Spleen (tissue), 11 donors: ENCODE measurements around the gene METTL9. TPM values are rescaled to one million over a fixed set of nuclear protein-coding genes. Genes with fewer than 3 reads are reported as not detected.

Experiments used
- DNase-seq: peaks from one replicate; pipeline ENCODE4 v3.0.0-alpha.2; 2020
- H3K27ac ChIP-seq, 8 donors: fragments of 200-600 bp; sonication (generic) in 7 of 8; 1 replicate in 4 of 8; 2 replicates in 4 of 8; pipeline versions ENCODE4 v1.5.0 to v1.8.0; 2016 to 2021; ENCODE audit warnings: inconsistent platforms in 4 of 8, mild to moderate bottlenecking in 4 of 8, moderate library complexity in 1 of 8
- H3K27me3 ChIP-seq, 7 donors: fragments of 200-600 bp; sonication (generic) in 6 of 7; replicated peaks in 1 of 7; 1 replicate in 4 of 7; 2 replicates in 3 of 7; pipeline versions ENCODE4 v1.5.0 to v1.8.0; 2016 to 2021; ENCODE audit warnings: inconsistent platforms in 3 of 7, mild to moderate bottlenecking in 1 of 7
- H3K36me3 ChIP-seq, 6 donors: fragments of 200-600 bp; sonication (generic) in 5 of 6; 1 replicate in 4 of 6; 2 replicates in 2 of 6; pipeline versions ENCODE4 v1.5.0 to v1.8.0; 2016 to 2021; ENCODE audit warnings: inconsistent platforms in 2 of 6
- H3K4me1 ChIP-seq, 6 donors: fragments of 200-600 bp; sonication (generic) in 5 of 6; 1 replicate in 3 of 6; 2 replicates in 3 of 6; pipeline versions ENCODE4 v1.5.0 to v1.8.0; 2016 to 2021; ENCODE audit warnings: inconsistent platforms in 3 of 6
- H3K4me3 ChIP-seq, 8 donors: fragments of 200-600 bp; sonication (generic) in 7 of 8; 1 replicate in 4 of 8; 2 replicates in 4 of 8; pipeline versions ENCODE4 v1.5.0 to v1.8.0; 2016 to 2021; ENCODE audit warnings: inconsistent platforms in 4 of 8, mild to moderate bottlenecking in 4 of 8, moderate library complexity in 2 of 8
- H3K9me3 ChIP-seq, 8 donors: fragments of 200-600 bp; sonication (generic) in 7 of 8; 1 replicate in 4 of 8; 2 replicates in 4 of 8; pipeline versions ENCODE4 v1.5.0 to v1.8.0; 2016 to 2021; ENCODE audit warnings: inconsistent platforms in 4 of 8
- CTCF ChIP-seq, 11 experiments: fragments of 200-600 bp in 7 of 11; fragments of 450-650 bp in 4 of 11; sonication (generic) in 4 of 11; IDR thresholded peaks in 8 of 11; conservative IDR thresholded peaks in 3 of 11; 1 replicate in 7 of 11; 2 replicates in 4 of 11; pipeline versions ENCODE4 v1.4.0 to v1.8.0; 2016 to 2021; ENCODE audit warnings: antibody characterized with exemption in 11 of 11, inconsistent platforms in 4 of 11, mild to moderate bottlenecking in 1 of 11
- POLR2A ChIP-seq, 3 donors: fragments of 450-650 bp; IDR thresholded peaks; one replicate each; pipeline ENCODE4 v1.5.1; 2017; ENCODE audit warnings: antibody characterized with exemption in 3 of 3, mild to moderate bottlenecking in 1 of 3
- POLR2AphosphoS5 ChIP-seq, 3 donors: sonication (generic); formaldehyde crosslinking; IDR thresholded peaks; one replicate each; pipeline ENCODE4 v1.5.1; 2017; ENCODE audit warnings: antibody characterized with exemption in 3 of 3
- WGBS, 5 donors: extraction: QIAGEN DNeasy Blood & Tissue Kit in 3 of 5; methylation state at CpG; one replicate each; pipeline versions ENCODE4 v1.1.5 to v1.1.7; 2013 to 2018; 5-methylcytosine and 5-hydroxymethylcytosine counted together
- intact Hi-C: fragments of 100-400 bp; cut with DNase I; formaldehyde crosslinking; loops from one replicate; pipeline ENCODE4 v1.15.0; 2023; ENCODE audit warnings: low total_unique reads
- polyA plus RNA-seq, 3 donors: library from polyadenylated mRNA; stranded (reverse); fragments of 200-250 nt; gene quantifications; one replicate each; pipeline ENCODE4 v1.2.1, GENCODE V29; 2013
- total RNA-seq, 7 donors: library from RNA; depleted of rRNA in 3 of 7; stranded (reverse); fragments of >200 nt in 3 of 7; fragmentation: NEBNext Ultra II Directional in 4 of 7; extraction: Animal tissue kit (Norgen Biotek cat#: 25700) in 4 of 7; gene quantifications; one replicate each; pipeline versions ENCODE4 v1.1.0 to v1.2.1, GENCODE V29; 2016 to 2021
- donor health status: healthy with polysubstance abuse.
- donor health status: DM: no; HTN: no; CAD: no; lungs with moderate emphysema.
- donor health status: DM: no; HTN: no; CAD: no.
- donor health status: Bipolar disorder and iron deficiency.
- donor health status: healthy.
- donor health status: DM: no; HTN: no; CAD: no.
- donor health status: DM: yes; HTN: yes; CAD: no.

Gene METTL9
- total and polyA plus RNA-seq, 10 donors: 28.5 to 247 (median 97.1) TPM

GRCh38 chr16:21663889-21664647, 64.7 kb downstream of the METTL9 start, which contains the start of gene OTOA:
Gene OTOA (plus strand): TSS chr16:21663968. CDS start chr16:21678515, 14,547 bp downstream.
- Histone ChIP-seq H3K27me3 (peaks cover 0 to 34% (median 6%) of the 10 kb centered on the region in 7 donors), H3K9me3 (no peaks in the 10 kb centered on the region), H3K27ac (no peak within 1 kb of the TSS), H3K4me1 (peaks cover 9 to 51% (median 29%) of the 10 kb centered on the region in 6 donors), H3K4me3 (peak within 1 kb of the TSS in 6 of 8 donors; percentile 24 to 68 (median 34)), H3K36me3 (no peaks in the 10 kb centered on the region)
- no peak for TF ChIP-seq POLR2A (IDR thresholded peaks at IDR 0.05)
- TF ChIP-seq CTCF (IDR thresholded peaks at IDR 0.05 in 8 of 11, conservative IDR thresholded peaks at IDR 0.05 in 3 of 11): no peak
- peak in 1 of 3 donors; percentile 48 for TF ChIP-seq POLR2AphosphoS5 (IDR thresholded peaks at IDR 0.05)
- peak; percentile 87 for DNase-seq
- intact Hi-C loops: no loop called here
- WGBS, 5 donors: 9 to 12% (median 10%) methylated on average over 31 to 45 of the region's 45 CpGs

GRCh38 chr16:21664801-21665492, 65.6 kb downstream of the METTL9 start:
- H3K4me1 ChIP-seq: peaks cover 9 to 42% (median 24%) of the 10 kb centered on the region in 6 donors
- H3K9me3 ChIP-seq: no peaks in the 10 kb centered on the region
- H3K27ac ChIP-seq: no peak overlapping the region
- peaks cover 0 to 34% (median 6%) of the 10 kb centered on the region in 7 donors for H3K27me3 ChIP-seq
- 89 to 96% (median 92%) methylated on average over 10 of the region's 10 CpGs for WGBS, 5 donors
- DNase-seq: no peak
- TF ChIP-seq POLR2AphosphoS5 (IDR thresholded peaks at IDR 0.05) (no peak), POLR2A (IDR thresholded peaks at IDR 0.05) (no peak), CTCF (IDR thresholded peaks at IDR 0.05 in 8 of 11, conservative IDR thresholded peaks at IDR 0.05 in 3 of 11) (no peak)
- intact Hi-C loops: no loop called here
- no peak overlapping the region for H3K4me3 ChIP-seq
- no peaks in the 10 kb centered on the region for H3K36me3 ChIP-seq

- no peak for DNase-seq
- Histone ChIP-seq H3K9me3 (no peaks in the 10 kb centered on the region), H3K4me1 (peaks cover 5 to 24% (median 14%) of the 10 kb centered on the region in 6 donors), H3K36me3 (no peaks in the 10 kb centered on the region), H3K4me3 (no peak overlapping the region), H3K27ac (no peak overlapping the region), H3K27me3 (peaks cover 0 to 34% (median 6%) of the 10 kb centered on the region in 7 donors)
- intact Hi-C loops: no loop called here
- 68 to 88% (median 68%) methylated on average over 3 of the region's 3 CpGs for WGBS, 5 donors
- no peak for TF ChIP-seq CTCF (IDR thresholded peaks at IDR 0.05 in 8 of 11, conservative IDR thresholded peaks at IDR 0.05 in 3 of 11)
- no peak for TF ChIP-seq POLR2AphosphoS5 (IDR thresholded peaks at IDR 0.05)
Observed at GRCh38 chr16:21666772-21667171, 67.4 kb downstream of the METTL9 start.

- DNase-seq: no peak
- 79 to 87% (median 85%) methylated on average over 3 of the region's 3 CpGs for WGBS, 5 donors
- Histone ChIP-seq H3K4me1 (peaks cover 2 to 19% (median 11%) of the 10 kb centered on the region in 6 donors), H3K27ac (no peak overlapping the region), H3K9me3 (no peaks in the 10 kb centered on the region), H3K27me3 (peaks cover 0 to 34% (median 6%) of the 10 kb centered on the region in 7 donors), H3K36me3 (no peaks in the 10 kb centered on the region), H3K4me3 (no peak overlapping the region)
- TF ChIP-seq POLR2A (IDR thresholded peaks at IDR 0.05): no peak
- no peak for TF ChIP-seq CTCF (IDR thresholded peaks at IDR 0.05 in 8 of 11, conservative IDR thresholded peaks at IDR 0.05 in 3 of 11)
- no peak for TF ChIP-seq POLR2AphosphoS5 (IDR thresholded peaks at IDR 0.05)
- intact Hi-C loops: no loop called here
Observed at GRCh38 chr16:21667575-21667974, 68.2 kb downstream of the METTL9 start.
